GM23338 (cell line): ENCODE results near the gene AKAP7. TPM values are rescaled to one million over a fixed set of nuclear protein-coding genes. Genes with fewer than 3 reads are reported as not detected.

ENCODE experiments used
- ATAC-seq: fragments of 200-7000 bp; cut with Tn5 transposase; 3 replicates; pipeline ENCODE4 v1.9.1; 2020
- DNase-seq: peaks from one replicate; pipeline ENCODE4 v3.0.0-alpha.2; 2015; ENCODE audit warnings: low spot score
- H2AFZ ChIP-seq: fragments of 200-600 bp; sonication (generic); 2 replicates; pipeline ENCODE4 v1.8.0; 2016; ENCODE audit warnings: antibody characterized with exemption, mild to moderate bottlenecking, moderate library complexity
- H3F3A ChIP-seq: fragments of 200-600 bp; sonication (generic); replicated peaks from 2 replicates; pipeline ENCODE4 v1.8.0; 2017; ENCODE audit warnings: antibody characterized with exemption, mixed run types, low read depth
- H3K27ac ChIP-seq: fragments of 200-600 bp; sonication (generic); 2 replicates; pipeline ENCODE4 v1.6.1; 2016; ENCODE audit warnings: low read depth
- H3K27me3 ChIP-seq: fragments of 200-600 bp; sonication (generic); 2 replicates; pipeline ENCODE4 v1.8.0; 2016; ENCODE audit warnings: mild to moderate bottlenecking, mixed run types, moderate library complexity; ENCODE audit not compliant: insufficient read depth
- H3K36me3 ChIP-seq: fragments of 200-600 bp; sonication (generic); 2 replicates; pipeline ENCODE4 v1.8.0; 2016; ENCODE audit warnings: mild to moderate bottlenecking; ENCODE audit not compliant: insufficient read depth
- H3K4me1 ChIP-seq: fragments of 200-600 bp; sonication (generic); 2 replicates; pipeline ENCODE4 v1.8.0; 2016; ENCODE audit warnings: mild to moderate bottlenecking, moderate library complexity; ENCODE audit not compliant: insufficient read depth
- H3K4me2 ChIP-seq: fragments of 200-600 bp; sonication (generic); 2 replicates; pipeline ENCODE4 v1.7.1; 2017; ENCODE audit warnings: mixed run types
- H3K4me3 ChIP-seq: fragments of 200-600 bp; sonication (generic); 2 replicates; pipeline ENCODE4 v1.6.1; 2016; ENCODE audit warnings: mixed run types
- H3K79me2 ChIP-seq: fragments of 200-600 bp; sonication (generic); replicated peaks from 2 replicates; pipeline ENCODE4 v1.8.0; 2017; ENCODE audit warnings: mild to moderate bottlenecking; ENCODE audit not compliant: insufficient read depth
- H3K9me2 ChIP-seq: fragments of 200-600 bp; sonication (generic); 2 replicates; pipeline ENCODE4 v1.8.0; 2017; ENCODE audit not compliant: insufficient read depth
- H4K20me1 ChIP-seq: fragments of 200-600 bp; sonication (generic); replicated peaks from 2 replicates; pipeline ENCODE4 v1.8.0; 2017; ENCODE audit warnings: mild to moderate bottlenecking; ENCODE audit not compliant: insufficient read depth
- H3K27ac Mint-ChIP-seq: 2 replicates; pipeline ENCODE4 v1.8.0; 2020; ENCODE audit warnings: inconsistent platforms, mild to moderate bottlenecking, moderate library complexity, mixed read lengths
- H3K27me3 Mint-ChIP-seq: 3 replicates; pipeline ENCODE4 v1.8.0; 2022; ENCODE audit warnings: low read depth, mild to moderate bottlenecking, moderate library complexity, mixed read lengths, inconsistent platforms; ENCODE audit not compliant: insufficient read depth, poor library complexity
- H3K36me3 Mint-ChIP-seq: 3 replicates; pipeline ENCODE4 v1.8.0; 2021; ENCODE audit warnings: low read depth, mild to moderate bottlenecking, inconsistent platforms, moderate library complexity, mixed read lengths
- H3K4me1 Mint-ChIP-seq: 3 replicates; pipeline ENCODE4 v1.8.0; 2020; ENCODE audit warnings: mild to moderate bottlenecking, inconsistent platforms, mixed read lengths
- H3K4me3 Mint-ChIP-seq: 3 replicates; pipeline ENCODE4 v1.8.0; 2021; ENCODE audit warnings: moderate library complexity, mild to moderate bottlenecking, inconsistent platforms, mixed read lengths
- H3K9me3 Mint-ChIP-seq: 3 replicates; pipeline ENCODE4 v1.8.0; 2020; ENCODE audit warnings: moderate library complexity, mild to moderate bottlenecking, inconsistent platforms, mixed read lengths
- CREB1 ChIP-seq: fragments of 250-450 bp; sonication (Bioruptor Pico); IDR thresholded peaks from 2 replicates; pipeline ENCODE4 v1.5.0; 2020; ENCODE audit warnings: low read depth, mild to moderate bottlenecking, moderate library complexity
- CTCF ChIP-seq, 2 experiments: fragments of 200-600 bp in 1 of 2; sonication (generic) in 1 of 2; conservative IDR thresholded peaks; 2 replicates each; pipeline versions ENCODE4 v1.5.1 to v1.6.1; 2016 to 2017; ENCODE audit warnings: antibody characterized with exemption in 2 of 2, low read depth in 2 of 2, mild to moderate bottlenecking in 2 of 2, moderate library complexity in 1 of 2
- ETS1 ChIP-seq: IDR thresholded peaks from 2 replicates; pipeline ENCODE4 v1.6.1; 2016; ENCODE audit warnings: antibody characterized with exemption
- EZH2 ChIP-seq: fragments of 200-600 bp; sonication (generic); IDR thresholded peaks from one replicate; pipeline ENCODE4 v1.8.0; 2017; ENCODE audit warnings: antibody characterized with exemption, mild to moderate bottlenecking, low read depth; ENCODE audit not compliant: unreplicated experiment
- EZH2phosphoT487 ChIP-seq: fragments of 200-600 bp; sonication (generic); IDR thresholded peaks from one replicate; pipeline ENCODE4 v1.8.1; 2018; ENCODE audit warnings: antibody characterized with exemption; ENCODE audit not compliant: unreplicated experiment
- JUNB ChIP-seq: IDR thresholded peaks from one replicate; pipeline ENCODE4 v1.6.1; 2016; ENCODE audit warnings: antibody characterized with exemption; ENCODE audit not compliant: unreplicated experiment
- NANOG ChIP-seq: IDR thresholded peaks from 2 replicates; pipeline ENCODE4 v1.6.1; 2016; ENCODE audit warnings: antibody characterized with exemption, borderline replicate concordance
- POLR2AphosphoS5 ChIP-seq: IDR thresholded peaks from 2 replicates; pipeline ENCODE4 v1.6.1; 2016; ENCODE audit warnings: antibody characterized with exemption, low read depth
- REST ChIP-seq: IDR thresholded peaks from one replicate; pipeline ENCODE4 v1.6.1; 2018; ENCODE audit warnings: antibody characterized with exemption; ENCODE audit not compliant: unreplicated experiment
- STAT1 ChIP-seq: IDR thresholded peaks from one replicate; pipeline ENCODE4 v1.6.1; 2016; ENCODE audit warnings: antibody characterized with exemption; ENCODE audit not compliant: unreplicated experiment
- ZNF114 ChIP-seq: fragments of 250-450 bp; sonication (Bioruptor Pico); IDR thresholded peaks from 2 replicates; pipeline ENCODE4 v1.5.0; 2020; ENCODE audit warnings: mild to moderate bottlenecking, moderate library complexity
- ZNF331 ChIP-seq: fragments of 250-450 bp; sonication (Bioruptor Pico); IDR thresholded peaks from 2 replicates; pipeline ENCODE4 v1.5.0; 2020; ENCODE audit warnings: low read depth, mild to moderate bottlenecking, moderate library complexity
- ZNF462 ChIP-seq: fragments of 250-450 bp; sonication (Bioruptor Pico); IDR thresholded peaks from 2 replicates; pipeline ENCODE4 v1.5.0; 2020; ENCODE audit warnings: mild to moderate bottlenecking, moderate library complexity
- polyA plus RNA-seq: library from polyadenylated mRNA; unstranded; fragments of >200 nt; fragmentation: Nextera tagmentation; extraction: Ambion mirVana; gene quantifications from 2 replicates; pipeline ENCODE4 v1.2.1, GENCODE V29; 2016
- total RNA-seq: library from RNA; depleted of rRNA; stranded (reverse); fragments of >200 nt; shearing (Covaris generic); gene quantifications from 2 replicates; pipeline ENCODE4 v1.2.3, GENCODE V29; 2014

AKAP7 gene
- total and polyA plus RNA-seq, 2 experiments from 2014 or later: 12.2 to 20.0 TPM

GRCh38 chr6:131331873-131332781 lies 196.9 kb downstream of the AKAP7 start:
- H3K4me1 ChIP-seq: peaks cover 30% of the 10 kb centered on the region
- Mint-ChIP-seq H3K4me1 (peaks cover 9% of the 10 kb centered on the region), H3K27ac (peak overlapping the region; percentile 75; the same call in 1 of the 2 replicates), H3K4me3 (no peak overlapping the region), H3K27me3 (no peaks in the 10 kb centered on the region), H3K9me3 (no peaks in the 10 kb centered on the region), H3K36me3 (peaks cover 15% of the 10 kb centered on the region; the same call in 2 of the 3 replicates)
- H3K4me2 ChIP-seq: no peak overlapping the region
- H3K36me3 ChIP-seq: no peaks in the 10 kb centered on the region
- no peaks in the 10 kb centered on the region for H3F3A ChIP-seq
- H3K27me3 ChIP-seq: no peaks in the 10 kb centered on the region
- 0 out of 2 replicates have a peak overlapping the region, but pooled peaks have one; percentile 46 for H3K27ac ChIP-seq
- H3K9me2 ChIP-seq: peaks cover 2% of the 10 kb centered on the region; the same call in 1 of the 2 replicates
- no peaks in the 10 kb centered on the region for H3K79me2 ChIP-seq
- no peak for ATAC-seq
- TF ChIP-seq STAT1: no peak
- no peak for TF ChIP-seq JUNB
- no peak for TF ChIP-seq REST
- TF ChIP-seq ZNF462: no peak
- no peak for TF ChIP-seq EZH2phosphoT487
- TF ChIP-seq ZNF114 (CRISPR knock-in tag): no peak
- TF ChIP-seq CREB1 (CRISPR knock-in tag): no peak
- TF ChIP-seq EZH2: no peak
- no peak for TF ChIP-seq CTCF (conservative IDR thresholded peaks at IDR 0.05; ENCODE audit: low read depth in 2 of 2)
- no peak for TF ChIP-seq NANOG
- TF ChIP-seq ETS1: no peak
- no peak for TF ChIP-seq ZNF331
- TF ChIP-seq POLR2AphosphoS5: no peak
- no peaks in the 10 kb centered on the region for H4K20me1 ChIP-seq
- H2AFZ ChIP-seq: no peak overlapping the region
- no peak overlapping the region for H3K4me3 ChIP-seq
- DNase-seq: no peak
